HepG2 (cell line): ENCODE measurements around the gene SHISA7. TPM values are rescaled to one million over a fixed set of nuclear protein-coding genes. Genes with fewer than 3 reads are reported as not detected.
A peak's percentile ranks its signal among the peaks of the same experiment; 100 is the strongest.

Experiments
- ATAC-seq: fragments of 200-7000 bp; cut with Tn5 transposase; 3 replicates; pipeline ENCODE4 v1.9.1; 2020; ENCODE audit warnings: mild to moderate bottlenecking, moderate library complexity
- BruUV-seq: library from RNA; stranded (reverse); fragments of 400-500 nt; replicated peaks from 2 replicates; lab custom pipeline; 2021; lab: Mats Ljungman, UMichigan
- CTCF ChIA-PET: fragments of 300-600 bp; formaldehyde crosslinking; extraction: SDS; loops from one replicate; lab custom pipeline; 2021; ENCODE audit warnings: low total read pairs, inconsistent platforms, low intra/inter-chr PET ratio; lab: Yijun Ruan, JAX
- POLR2A ChIA-PET: fragments of 350-600 bp; sonication (Branson Sonifier 250); formaldehyde crosslinking; loops from one replicate; lab custom pipeline; 2020; ENCODE audit warnings: antibody characterized with exemption, inconsistent platforms; lab: Yijun Ruan, JAX
- DNase-seq: peaks from one replicate; pipeline ENCODE4 v3.0.0-alpha.2; 2015; ENCODE audit warnings: low spot score
- FAIRE-seq: peaks from 3 replicates; lab custom pipeline; 2011; peaks lifted over from hg19 to GRCh38; lab: Jason Lieb, UNC
- H2AFZ ChIP-seq: one replicate; pipeline ENCODE4 v1.6.1; 2011; ENCODE audit warnings: low read length, inconsistent platforms
- H3K27ac ChIP-seq: fragments of 300-600 bp; 3 replicates; pipeline ENCODE4 v1.8.0; 2011; ENCODE audit warnings: mixed run types, mild to moderate bottlenecking, mixed read lengths, low read length, inconsistent platforms; ENCODE audit not compliant: insufficient read depth; ENCODE audit errors: extremely low read length
- H3K27me3 ChIP-seq, 2 experiments: fragments of 200-600 bp in 1 of 2; 2 replicates in 1 of 2; 3 replicates in 1 of 2; pipeline versions ENCODE4 v1.6.0 to v1.8.0; 2011; ENCODE audit warnings: low read length in 2 of 2, mild to moderate bottlenecking in 2 of 2, moderate library complexity in 2 of 2, inconsistent platforms in 1 of 2; ENCODE audit not compliant: insufficient read depth in 2 of 2, control insufficient read depth in 1 of 2
- H3K36me3 ChIP-seq, 2 experiments: fragments of 200-600 bp in 1 of 2; replicated peaks in 1 of 2; 2 replicates in 1 of 2; 3 replicates in 1 of 2; pipeline versions ENCODE4 v1.5.1 to v1.8.0; 2011; ENCODE audit warnings: low read length in 2 of 2, inconsistent platforms in 1 of 2; ENCODE audit not compliant: insufficient read depth in 2 of 2, control insufficient read depth in 1 of 2
- H3K4me1 ChIP-seq: 2 replicates; pipeline ENCODE4 v1.5.1; 2012; ENCODE audit warnings: low read length, inconsistent platforms; ENCODE audit not compliant: insufficient read depth
- H3K4me2 ChIP-seq: 2 replicates; pipeline ENCODE4 v1.6.0; 2011; ENCODE audit warnings: low read depth, low read length, inconsistent platforms
- H3K4me3 ChIP-seq, 3 experiments: fragments of 200-600 bp in 1 of 3; sonication (generic), shearing (Covaris generic) in 1 of 3; replicated peaks in 1 of 3; 2 replicates each; pipeline ENCODE4 v1.5.1; 2011 to 2016; ENCODE audit warnings: low read length in 3 of 3, inconsistent platforms in 2 of 3, low read depth in 2 of 3, mild to moderate bottlenecking in 2 of 3, control low read depth in 1 of 3, mixed read lengths in 1 of 3; ENCODE audit not compliant: insufficient read depth in 1 of 3
- H3K79me2 ChIP-seq: one replicate; pipeline ENCODE4 v1.6.1; 2011; ENCODE audit warnings: low read length, inconsistent platforms; ENCODE audit not compliant: insufficient read depth
- H3K9ac ChIP-seq: 2 replicates; pipeline ENCODE4 v1.6.0; 2011; ENCODE audit warnings: mild to moderate bottlenecking, low read depth, low read length, inconsistent platforms; ENCODE audit not compliant: insufficient read depth
- H3K9me3 ChIP-seq: 2 replicates; pipeline ENCODE4 v1.5.1; 2012; ENCODE audit warnings: mild to moderate bottlenecking, low read length
- H4K20me1 ChIP-seq: 2 replicates; pipeline ENCODE4 v1.6.0; 2011; ENCODE audit warnings: inconsistent platforms, mild to moderate bottlenecking, low read length, moderate library complexity; ENCODE audit not compliant: insufficient read depth
- BORCS8-MEF2B ChIP-seq: sonication (generic); formaldehyde crosslinking; IDR thresholded peaks from 2 replicates; pipeline ENCODE4 v1.8.0; 2022; ENCODE audit warnings: mild to moderate bottlenecking, missing genetic modification reagents
- FOXA1 ChIP-seq, 2 experiments: fragments of 450-650 bp in 1 of 2; sonication (generic) in 1 of 2; formaldehyde crosslinking in 1 of 2; IDR thresholded peaks; 2 replicates each; pipeline versions ENCODE4 v1.4.0 to v1.6.1; 2016 to 2020; ENCODE audit warnings: missing genetic modification reagents in 1 of 2
- FOXO1 ChIP-seq: sonication (generic); formaldehyde crosslinking; IDR thresholded peaks from 2 replicates; pipeline ENCODE4 v1.4.0; 2020; ENCODE audit warnings: missing genetic modification reagents
- KDM5A ChIP-seq: fragments of 200-600 bp; sonication (generic); IDR thresholded peaks from 2 replicates; pipeline ENCODE4 v1.7.0; 2018; ENCODE audit warnings: antibody characterized with exemption, mild to moderate bottlenecking, low read length, borderline replicate concordance
- MYNN ChIP-seq: sonication (generic); formaldehyde crosslinking; IDR thresholded peaks from 2 replicates; pipeline ENCODE4 v1.4.0; 2020; ENCODE audit warnings: mild to moderate bottlenecking, low read depth, missing genetic modification reagents
- NFIB ChIP-seq: sonication (generic); formaldehyde crosslinking; IDR thresholded peaks from 2 replicates; pipeline ENCODE4 v1.9.0; 2021; ENCODE audit warnings: missing genetic modification reagents, mild to moderate bottlenecking, borderline replicate concordance
- RARA ChIP-seq: IDR thresholded peaks from 2 replicates; pipeline ENCODE4 v1.6.1; 2016; ENCODE audit warnings: missing genetic modification reagents, missing compliant biosample characterization
- SMYD3 ChIP-seq: sonication (generic); formaldehyde crosslinking; IDR thresholded peaks from 2 replicates; pipeline ENCODE4 v1.8.1; 2023; ENCODE audit warnings: mild to moderate bottlenecking, missing genetic modification reagents
- ZBTB7A ChIP-seq: sonication (generic); formaldehyde crosslinking; IDR thresholded peaks from 2 replicates; pipeline ENCODE4 v1.8.0; 2022; ENCODE audit warnings: mild to moderate bottlenecking, missing genetic modification reagents
- ZFAT ChIP-seq: sonication (generic); formaldehyde crosslinking; conservative IDR thresholded peaks from 2 replicates; pipeline ENCODE4 v1.8.1; 2023; ENCODE audit warnings: missing genetic modification reagents, inconsistent platforms
- ZFP36L1 ChIP-seq: sonication (generic); formaldehyde crosslinking; IDR thresholded peaks from 2 replicates; pipeline ENCODE4 v1.8.0; 2022; ENCODE audit warnings: mild to moderate bottlenecking, missing genetic modification reagents, moderate library complexity
- ZNF138 ChIP-seq: sonication (generic); formaldehyde crosslinking; IDR thresholded peaks from 2 replicates; pipeline ENCODE4 v1.5.0; 2020; ENCODE audit warnings: mild to moderate bottlenecking, low read depth, missing genetic modification reagents
- ZNF484 ChIP-seq: sonication (generic); formaldehyde crosslinking; IDR thresholded peaks from 2 replicates; pipeline ENCODE4 v1.5.1; 2020; ENCODE audit warnings: mild to moderate bottlenecking, low read depth, missing genetic modification reagents, borderline replicate concordance
- ZNF546 ChIP-seq: sonication (generic); formaldehyde crosslinking; conservative IDR thresholded peaks from 2 replicates; pipeline ENCODE4 v1.8.1; 2023; ENCODE audit warnings: mild to moderate bottlenecking, missing genetic modification reagents
- ZNF75D ChIP-seq: sonication (generic); formaldehyde crosslinking; IDR thresholded peaks from 2 replicates; pipeline ENCODE4 v1.8.1; 2023; ENCODE audit warnings: missing genetic modification reagents, mild to moderate bottlenecking, borderline replicate concordance
- ZNF784 ChIP-seq: sonication (generic); formaldehyde crosslinking; IDR thresholded peaks from 2 replicates; pipeline ENCODE4 v1.5.1; 2020; ENCODE audit warnings: missing genetic modification reagents, mild to moderate bottlenecking, borderline replicate concordance
- ZNF792 ChIP-seq: IDR thresholded peaks from 2 replicates; pipeline ENCODE4 v1.6.1; 2016
- ZNF883 ChIP-seq: sonication (generic); formaldehyde crosslinking; IDR thresholded peaks from 2 replicates; pipeline ENCODE4 v1.5.1; 2020; ENCODE audit warnings: mild to moderate bottlenecking, missing genetic modification reagents; ENCODE audit errors: not compliant biosample characterization
- WGBS: methylation state at CpG from one replicate; pipeline ENCODE4 v1.1.6; 2017; ENCODE audit warnings: low lambda C conversion rate; 5-methylcytosine and 5-hydroxymethylcytosine counted together
- in situ Hi-C: cut with HindIII; loops from 2 replicates; pipeline ENCODE4 v1.10.0; 2017; ENCODE audit warnings: low pct_unique_long_range_greater_than_20kb; ENCODE audit not compliant: extremely low pct_ligation_motif_present
- intact Hi-C: fragments of 100-400 bp; cut with micrococcal nuclease; formaldehyde crosslinking; loops from one replicate; pipeline ENCODE4 v1.10.0; 2022; ENCODE audit not compliant: unreplicated experiment
- polyA plus RNA-seq, 8 experiments: library from polyadenylated mRNA; depleted of rRNA in 3 of 8; stranded (reverse) in 7 of 8; unstranded in 1 of 8; fragments of >200 nt; fragmentation: Illumina TruSeq in 4 of 8; extraction: Trizol in 4 of 8; gene quantifications; 2 replicates each; pipeline versions ENCODE4 v1.2.1 to v1.2.3, GENCODE V29; 2011 to 2016; ENCODE audit warnings: low read depth in 4 of 8, missing spikeins in 1 of 8, mixed read lengths in 1 of 8; ENCODE audit not compliant: insufficient read depth in 1 of 8
- total RNA-seq, 5 experiments: library from RNA; depleted of rRNA; stranded (reverse); fragments of >200 nt; fragmentation: Illumina TruSeq; extraction: Trizol; gene quantifications; 2 replicates each; pipeline ENCODE4 v1.2.3, GENCODE V29; 2016; ENCODE audit warnings: low read depth in 1 of 5
- TF ChIP-seq, protein P1 (sequence below): sonication (generic); formaldehyde crosslinking; IDR thresholded peaks from 2 replicates; pipeline ENCODE4 v1.4.0; 2020; ENCODE audit warnings: mild to moderate bottlenecking, low read depth, missing genetic modification reagents

SHISA7 gene
- total and polyA plus RNA-seq, 2 of the 13 experiments (the other 11 are each of a cell fraction or from before 2014, with no cell fraction given): not detected

DNA sequence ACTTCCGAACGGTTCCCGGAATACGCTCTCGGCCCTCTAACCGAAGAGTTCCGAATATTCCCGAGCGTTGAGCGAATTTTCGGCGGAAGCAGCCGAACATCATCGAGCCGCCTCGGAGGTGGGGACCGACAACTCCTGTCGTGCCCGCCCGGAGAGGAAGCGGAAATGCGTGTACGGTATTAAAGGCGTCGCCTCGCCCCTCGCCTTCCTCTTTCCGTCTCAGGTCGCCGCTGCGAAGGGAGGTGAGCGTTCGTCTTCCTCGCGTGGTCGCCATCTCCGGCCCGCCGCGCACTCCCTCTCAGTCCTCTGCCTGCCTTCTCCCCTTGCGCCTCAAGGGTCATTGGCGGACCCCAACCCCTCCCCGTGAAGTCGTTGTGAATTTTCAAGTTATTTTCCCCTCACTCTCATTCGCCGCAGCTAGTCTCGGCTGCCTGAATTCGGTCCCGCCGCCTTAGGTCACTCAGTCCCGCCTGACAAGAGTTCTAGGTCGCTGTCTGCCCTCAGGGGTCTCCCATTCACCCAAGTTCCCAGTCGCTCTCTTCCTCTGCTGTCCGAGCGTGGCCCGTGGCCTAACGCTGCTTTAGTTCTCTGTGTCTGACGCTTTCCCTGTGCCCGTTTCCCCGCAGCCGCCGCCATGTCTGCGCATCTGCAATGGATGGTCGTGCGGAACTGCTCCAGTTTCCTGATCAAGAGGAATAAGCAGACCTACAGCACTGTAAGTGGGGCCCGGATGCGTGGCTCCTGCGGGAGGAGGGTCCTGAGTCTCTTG lies 57.2 kb downstream of the SHISA7 start, which contains the start of gene RPL28:
Gene RPL28, plus strand, starts transcription at position 209 of the 769 bp plus-strand sequence. Its CDS starts 426 bp downstream, at position 635.
- peak; percentile 99 for FAIRE-seq
- TF ChIP-seq FOXA1 (IDR thresholded peaks at IDR 0.05) (no peak), FOXA1 (CRISPR knock-in tag; IDR thresholded peaks at IDR 0.05) (no peak), ZNF484 (CRISPR knock-in tag) (no peak), ZNF138 (CRISPR knock-in tag) (peak; percentile 93; the same call in 1 of the 2 replicates), KDM5A (no peak; the same call in 1 of the 2 replicates), FOXO1 (CRISPR knock-in tag) (0 out of 2 replicates have a peak, but pooled peaks have one; percentile 11), NFIB (CRISPR knock-in tag) (no peak), ZNF546 (no peak), SMYD3 (no peak), RARA (CRISPR knock-in tag) (peak; percentile 50; the same call in 1 of the 2 replicates), ZNF784 (CRISPR knock-in tag) (peak; percentile 61; the same call in 1 of the 2 replicates), ZBTB7A (CRISPR knock-in tag) (0 out of 2 replicates have a peak, but pooled peaks have one; percentile 29), ZFAT (CRISPR knock-in tag) (no peak), ZNF75D (CRISPR knock-in tag) (peak; percentile 91; the same call in 1 of the 2 replicates), MYNN (no peak), ZNF792 (peak; percentile 72; the same call in 1 of the 2 replicates), BORCS8-MEF2B (peak; percentile 89; the same call in 1 of the 2 replicates), ZNF883 (CRISPR knock-in tag) (peak; percentile 76), ZFP36L1 (CRISPR knock-in tag) (peak; percentile 66; the same call in 1 of the 2 replicates)
- TF ChIP-seq, protein P1, sequence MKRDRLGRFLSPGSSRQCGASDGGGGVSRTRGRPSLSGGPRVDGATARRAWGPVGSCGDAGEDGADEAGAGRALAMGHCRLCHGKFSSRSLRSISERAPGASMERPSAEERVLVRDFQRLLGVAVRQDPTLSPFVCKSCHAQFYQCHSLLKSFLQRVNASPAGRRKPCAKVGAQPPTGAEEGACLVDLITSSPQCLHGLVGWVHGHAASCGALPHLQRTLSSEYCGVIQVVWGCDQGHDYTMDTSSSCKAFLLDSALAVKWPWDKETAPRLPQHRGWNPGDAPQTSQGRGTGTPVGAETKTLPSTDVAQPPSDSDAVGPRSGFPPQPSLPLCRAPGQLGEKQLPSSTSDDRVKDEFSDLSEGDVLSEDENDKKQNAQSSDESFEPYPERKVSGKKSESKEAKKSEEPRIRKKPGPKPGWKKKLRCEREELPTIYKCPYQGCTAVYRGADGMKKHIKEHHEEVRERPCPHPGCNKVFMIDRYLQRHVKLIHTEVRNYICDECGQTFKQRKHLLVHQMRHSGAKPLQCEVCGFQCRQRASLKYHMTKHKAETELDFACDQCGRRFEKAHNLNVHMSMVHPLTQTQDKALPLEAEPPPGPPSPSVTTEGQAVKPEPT: peak; percentile 74; the same call in 1 of the 2 replicates

More for the DNA sequence above, 57.2 kb downstream of the SHISA7 start, which contains the start of gene RPL28:
- DNase-seq: peak; percentile 96
- Histone ChIP-seq H3K4me3 (peak within 1 kb of the TSS; percentile 86 to 100 (median 89)), H3K9me3 (no peaks in the 10 kb centered on the region), H3K4me2 (peak within 1 kb of the TSS; percentile 96), H3K9ac (peak within 1 kb of the TSS; percentile 96), H2AFZ (no peak within 1 kb of the TSS), H3K4me1 (peaks cover 42% of the 10 kb centered on the region), H4K20me1 (peaks cover 41% of the 10 kb centered on the region), H3K79me2 (peaks cover 30% of the 10 kb centered on the region), H3K36me3 (peaks cover 13 to 35% of the 10 kb centered on the region in 2 experiments), H3K27ac (peak within 1 kb of the TSS; percentile 92), H3K27me3 (no peaks in the 10 kb centered on the region; a peak in 1 of 5 replicates)
- ATAC-seq: peak; percentile 77
- ChIA-PET CTCF (no interaction called here), POLR2A (interaction anchor here (0.5 to 9.7 kb wide), 3 partner anchors 21 to 106 kb away, joined by 3 to 62 read pairs (median 3); partner anchors contain the start of genes GARIN5B, HSPBP1 and UBE2S)
- under 1% methylated on average over 33 of the region's 68 CpGs for WGBS
- TSS peak; percentile 80 for BruUV-seq
- in situ Hi-C loops: no loop called here
- intact Hi-C loops: loop anchor here (1.0 to 5.0 kb wide), 3 partner anchors 54 to 180 kb away; no protein-coding TSS in a partner anchor
